HPDE6-E6E7 (cell line): ENCODE measurements around the gene FSHR.

Source experiments
- DNase-seq: peaks from one replicate; pipeline ENCODE4 v3.0.0; 2011; ENCODE audit warnings: missing footprints; ENCODE audit errors: extremely low spot score

The FSHR gene

DNA sequence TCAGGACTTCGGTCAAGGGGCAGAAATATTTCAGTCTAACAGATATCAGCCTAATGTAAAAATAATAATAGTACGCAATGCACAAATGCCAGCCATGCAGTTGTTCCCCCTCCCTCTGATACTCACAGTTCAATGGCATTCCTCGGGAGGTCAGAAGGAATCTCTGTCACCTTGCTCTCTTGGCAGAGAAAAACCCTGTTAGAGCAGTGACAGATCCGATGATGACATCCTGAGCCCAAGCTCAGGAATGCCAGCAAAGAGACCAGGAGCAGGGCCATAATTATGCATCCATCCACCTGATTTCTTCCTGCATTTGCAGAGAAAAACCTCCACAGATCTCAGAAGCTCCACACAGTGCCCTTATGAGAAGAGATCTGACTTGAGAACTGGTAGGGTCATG lies at the start of gene FSHR:
Gene FSHR, minus strand, starts transcription at position 376 of the 400 bp plus-strand sequence. Its CDS starts 98 bp downstream, at position 278.
- DNase-seq: no peak

DNA sequence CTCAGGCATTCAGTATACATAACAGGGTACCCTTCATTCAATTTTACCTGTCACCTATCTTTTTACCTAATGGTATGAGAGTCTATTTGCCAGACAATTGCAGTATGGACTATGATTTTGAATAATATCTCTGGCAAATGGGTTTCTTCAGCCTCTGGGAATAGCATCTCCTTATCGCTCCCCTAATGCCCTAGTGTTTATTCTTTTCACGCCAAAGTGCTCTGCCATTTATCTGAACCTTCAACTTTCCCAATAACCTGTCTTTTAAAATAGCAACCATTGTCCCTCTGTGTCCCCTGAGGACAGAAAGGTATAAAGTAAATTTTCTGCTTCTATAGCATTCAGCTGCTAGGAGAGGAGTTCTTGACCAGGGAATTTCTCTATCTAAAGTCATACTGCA lies 45.0 kb upstream of the FSHR start:
- no peak for DNase-seq

- DNase-seq: no peak
Observed at GRCh38 chr2:49194701-49195100, 40.4 kb upstream of the FSHR start.

DNA sequence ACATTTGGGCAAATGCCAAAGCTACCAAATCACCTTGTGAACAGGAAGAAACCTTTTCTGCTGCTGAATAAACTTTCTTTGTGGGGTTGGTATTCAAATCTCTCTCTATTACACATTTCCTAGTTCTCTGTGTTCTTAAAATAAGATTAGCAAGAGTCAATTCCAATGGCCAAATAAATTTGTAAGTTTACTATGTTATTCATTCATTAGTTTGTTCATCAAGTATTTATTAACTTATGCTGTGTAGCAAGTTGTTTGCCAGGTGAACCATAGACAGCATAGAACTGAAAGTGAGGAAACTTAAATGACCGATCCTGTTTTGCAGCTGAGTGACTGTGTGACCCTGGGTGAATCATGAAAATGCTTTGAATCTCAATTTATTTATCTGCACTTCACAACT lies 37.7 kb upstream of the FSHR start:
- DNase-seq: no peak

DNA sequence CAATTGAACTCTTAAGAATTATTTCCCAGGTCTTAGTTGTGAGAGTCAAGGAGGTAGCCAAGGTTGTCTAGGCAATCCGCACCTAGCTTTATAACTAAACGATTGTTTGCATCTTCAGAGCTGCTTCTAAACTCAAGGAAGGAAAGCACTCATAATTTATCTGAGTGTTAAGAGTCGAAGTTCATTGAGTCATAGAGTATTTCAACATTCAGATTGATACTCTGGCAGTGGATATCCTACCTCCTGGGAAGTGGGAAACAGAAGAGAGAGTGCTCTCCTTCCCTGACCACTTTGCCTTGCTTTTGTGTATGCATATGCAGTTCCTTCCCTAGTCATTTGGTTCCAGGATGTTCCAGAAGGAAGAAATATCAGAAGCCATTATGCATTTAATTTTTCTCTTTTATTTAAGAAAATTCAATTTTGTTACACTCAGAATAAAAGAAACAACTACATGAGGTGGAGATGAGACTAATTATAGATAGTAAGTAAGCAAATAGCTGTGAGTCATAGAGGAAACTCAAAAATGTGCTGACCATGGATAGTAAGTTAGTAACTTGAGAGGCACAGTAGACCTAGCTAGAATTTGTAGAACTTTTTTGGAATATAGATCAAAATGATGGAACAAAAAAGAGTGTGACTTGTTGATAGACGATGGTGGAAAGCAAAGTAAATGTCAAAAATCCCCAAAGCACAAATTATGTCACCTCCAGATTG lies 35.4 kb upstream of the FSHR start:
- DNase-seq: no peak

DNA sequence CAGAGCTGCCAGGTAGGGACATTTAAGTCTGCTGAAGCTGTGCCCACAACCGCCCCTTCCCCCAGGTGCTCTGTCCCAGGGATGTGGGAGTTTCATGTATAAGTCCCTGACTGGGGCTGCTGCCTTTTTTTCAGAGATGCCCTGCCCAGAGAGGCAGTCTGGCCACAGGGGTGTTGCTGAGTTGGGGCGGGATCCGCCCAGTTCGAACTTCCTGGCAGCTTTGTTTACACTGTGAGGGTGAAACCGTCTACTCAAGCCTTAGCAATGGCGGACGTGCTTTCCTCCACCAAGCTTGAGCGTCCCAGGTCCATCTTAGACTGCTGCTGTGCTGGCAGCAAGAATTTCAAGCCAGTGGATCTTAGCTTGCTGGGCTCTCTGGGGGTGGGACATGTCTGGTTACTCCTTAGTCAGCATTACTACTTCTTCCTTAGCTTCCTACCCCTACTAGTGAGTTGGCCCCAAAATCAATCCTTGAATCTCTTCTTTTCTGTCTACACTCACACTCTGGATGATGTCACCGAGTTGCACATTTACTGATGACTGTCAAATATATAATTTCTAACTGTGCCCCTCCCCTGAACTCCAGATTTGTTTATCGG lies 31.8 kb upstream of the FSHR start:
- no peak for DNase-seq

GRCh38 chr2:49178656-49179055 lies 24.3 kb upstream of the FSHR start:
- no peak for DNase-seq

GRCh38 chr2:49177194-49177593 lies 22.9 kb upstream of the FSHR start:
- DNase-seq: no peak

- no peak for DNase-seq
Observed at GRCh38 chr2:49175831-49176230, 21.5 kb upstream of the FSHR start.

GRCh38 chr2:49174750-49175149 lies 20.4 kb upstream of the FSHR start:
- DNase-seq: no peak

DNA sequence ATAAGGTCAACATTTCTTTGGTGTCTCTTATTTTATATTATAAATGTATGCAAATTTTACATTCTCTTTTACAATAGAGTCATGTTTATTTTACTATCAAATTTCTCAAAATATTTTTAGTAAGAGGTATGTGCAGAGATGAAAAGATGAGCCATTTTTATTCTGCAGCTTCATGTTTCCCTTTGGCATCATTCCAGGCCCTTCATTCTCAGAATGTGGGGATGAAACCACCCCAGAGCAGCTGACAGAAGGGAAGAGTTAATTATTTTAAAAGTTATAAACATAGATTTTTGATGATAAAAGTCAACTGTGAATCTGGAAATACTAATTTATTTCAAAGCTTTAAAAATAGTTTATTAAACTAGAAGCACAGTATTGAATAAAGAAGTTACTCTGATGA lies 12.8 kb upstream of the FSHR start:
- DNase-seq: no peak

GRCh38 chr2:49165662-49166061 lies 11.3 kb upstream of the FSHR start:
- DNase-seq: no peak

DNA sequence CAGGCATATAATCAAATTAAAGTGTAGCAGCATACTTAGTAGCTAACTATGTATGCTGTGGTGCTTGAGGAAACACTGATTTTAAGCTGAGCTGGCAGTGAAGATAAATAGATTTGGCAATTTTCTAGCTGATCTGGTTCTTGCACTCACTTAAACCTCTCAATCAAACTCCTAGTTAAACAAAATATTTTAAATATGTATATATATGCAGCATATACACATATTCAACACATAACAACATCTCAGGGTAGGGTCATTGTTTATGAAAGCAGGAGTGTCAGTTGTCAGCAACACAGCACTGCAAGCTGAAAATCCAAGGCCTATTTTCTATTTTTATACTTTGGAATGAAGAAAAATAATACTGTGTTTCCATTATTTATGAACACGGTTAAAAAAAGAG lies 10.4 kb upstream of the FSHR start:
- no peak for DNase-seq

DNA sequence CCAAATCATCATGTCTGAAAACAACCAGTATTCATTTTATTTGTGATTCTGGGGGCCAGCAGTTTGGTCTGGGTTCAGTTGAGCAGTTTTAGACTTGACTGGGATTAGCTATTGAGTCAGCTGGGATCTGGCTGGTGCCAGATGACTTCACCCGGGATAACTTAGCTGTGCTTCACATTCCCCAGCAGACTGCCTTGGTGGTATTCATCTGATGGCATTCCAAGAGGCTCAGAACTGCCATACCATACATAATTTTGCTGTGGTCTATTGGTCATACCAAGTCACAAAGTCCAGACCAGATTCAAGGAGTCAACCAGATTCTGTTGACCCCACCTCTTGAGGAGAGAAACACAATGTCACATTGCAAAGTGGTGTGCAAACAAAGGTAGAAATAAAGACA lies 7.8 kb upstream of the FSHR start:
- no peak for DNase-seq

DNA sequence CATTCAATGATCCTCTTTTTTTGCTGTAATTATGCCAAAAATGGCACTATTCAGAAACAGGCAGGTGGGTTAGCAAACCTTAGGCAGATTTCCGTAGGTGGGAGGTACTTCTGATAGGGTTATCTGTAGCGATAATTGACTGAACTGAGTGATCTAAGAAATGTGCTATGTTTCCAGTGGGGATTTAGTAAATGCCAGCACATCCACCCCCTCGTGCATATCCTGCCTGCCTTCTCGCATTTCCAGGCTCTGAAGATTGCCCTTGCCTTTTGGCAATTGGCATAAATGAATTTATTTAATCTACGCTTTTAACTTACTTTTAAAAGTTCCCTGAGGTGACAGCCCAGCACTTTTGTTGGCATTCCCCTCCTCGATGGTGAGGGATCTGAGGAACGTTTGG lies 576 bp upstream of the FSHR start:
- DNase-seq: no peak

GRCh38 chr2:49153252-49153651 lies 1.1 kb downstream of the FSHR start:
- DNase-seq: no peak

GRCh38 chr2:49152824-49153223 lies 1.5 kb downstream of the FSHR start:
- DNase-seq: no peak

GRCh38 chr2:49146401-49146800 lies 7.9 kb downstream of the FSHR start:
- DNase-seq: no peak

- DNase-seq: no peak
Observed at GRCh38 chr2:49131801-49132200, 22.5 kb downstream of the FSHR start.

DNA sequence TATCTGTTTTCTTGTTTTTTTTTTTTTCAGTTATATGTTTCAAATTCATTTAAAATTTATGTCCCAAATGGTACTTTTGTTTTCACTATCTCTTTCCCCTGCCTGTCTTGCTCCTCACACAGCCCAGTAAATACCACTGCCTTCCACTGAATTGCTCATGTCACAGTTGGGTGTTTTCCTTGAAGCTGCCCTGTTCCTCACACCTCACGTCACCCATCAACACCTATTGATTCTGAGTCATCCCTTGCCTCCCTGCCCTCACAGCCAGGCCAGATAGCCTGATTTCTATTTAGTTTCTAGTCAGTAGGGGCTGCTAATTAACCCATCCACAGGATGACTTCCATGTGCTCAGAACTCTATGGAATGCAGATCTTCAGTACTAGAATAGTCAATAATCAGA lies 25.3 kb downstream of the FSHR start:
- DNase-seq: no peak

DNA sequence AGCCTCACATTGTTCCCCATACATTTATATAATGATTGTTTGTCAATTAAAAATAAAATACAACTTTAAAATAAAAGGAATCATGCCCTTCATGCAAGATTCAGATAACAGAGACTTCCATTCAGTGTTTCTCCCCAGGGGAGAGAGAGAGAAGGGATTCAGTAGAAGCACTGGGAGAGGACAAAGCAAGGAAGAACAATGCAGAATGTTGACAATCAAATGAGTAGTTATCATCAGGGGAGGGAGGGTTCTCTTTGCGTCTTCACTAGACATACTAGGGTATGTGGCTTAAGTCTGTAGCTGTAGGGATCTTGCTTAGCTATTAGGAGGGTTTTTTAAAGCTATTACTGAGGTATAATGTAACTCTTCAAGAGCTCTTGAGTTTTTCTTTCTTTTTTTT lies 30.7 kb downstream of the FSHR start:
- DNase-seq: no peak

GRCh38 chr2:49122107-49122506 lies 32.2 kb downstream of the FSHR start:
- no peak for DNase-seq

DNA sequence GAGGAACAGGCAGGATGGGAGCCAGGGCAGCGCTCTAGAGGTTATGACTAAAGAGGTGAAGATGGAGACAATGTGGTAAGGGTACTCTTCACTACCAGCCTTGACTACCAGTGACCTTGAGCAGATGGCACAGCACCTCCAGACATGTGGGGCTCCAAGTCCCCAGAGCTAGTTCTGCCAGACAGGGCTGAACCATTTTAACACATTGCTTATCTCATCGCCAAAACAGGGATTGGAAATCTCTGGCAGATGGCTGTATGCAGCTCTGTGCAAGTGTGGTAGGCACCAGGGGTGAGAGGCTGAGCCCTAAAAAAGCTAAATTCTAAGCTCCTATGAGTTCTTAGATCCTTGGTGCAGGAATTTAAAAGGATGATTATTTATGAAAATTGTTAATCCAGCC lies 41.3 kb downstream of the FSHR start:
- DNase-seq: no peak

DNA sequence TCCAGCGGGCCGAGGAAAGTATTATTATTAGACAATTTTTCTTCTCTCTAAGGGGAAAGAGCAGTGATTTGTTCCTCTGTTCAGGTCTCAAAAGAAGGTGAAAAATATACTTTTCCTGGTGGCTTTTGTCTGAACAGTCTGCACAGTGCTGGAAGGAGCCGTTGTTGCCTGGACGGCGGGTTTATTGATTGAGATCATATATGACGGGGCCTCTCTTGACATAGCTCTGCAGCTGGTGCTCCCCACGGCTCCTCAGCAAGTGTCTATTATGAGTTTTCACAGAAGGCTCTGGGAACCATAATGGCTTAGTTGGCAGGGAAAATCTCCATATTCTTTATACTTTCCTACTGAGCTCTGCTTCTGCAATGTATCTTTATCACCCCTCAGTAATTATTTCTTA lies 42.9 kb downstream of the FSHR start:
- DNase-seq: no peak
